OCI-LY7 (cell line): Measurements from ENCODE around the gene SNHG17. TPM values are rescaled to one million over a fixed set of nuclear protein-coding genes. Genes with fewer than 3 reads are reported as not detected.

Experiments
- BruUV-seq: library from RNA; stranded (reverse); fragments of 400-500 nt; replicated peaks from 2 replicates; lab custom pipeline; 2021; lab: Mats Ljungman, UMichigan
- CTCF ChIA-PET: fragments of 300-600 bp; sonication (Branson Sonifier 250); formaldehyde crosslinking; loops from one replicate; lab custom pipeline; 2022; ENCODE audit warnings: antibody characterized with exemption; ENCODE audit not compliant: unreplicated experiment; lab: Charles Lee
- POLR2A ChIA-PET: fragments of 300-600 bp; sonication (Branson Sonifier 250); formaldehyde crosslinking; loops from one replicate; lab custom pipeline; 2022; ENCODE audit warnings: antibody characterized with exemption; lab: Charles Lee
- DNase-seq: peaks from one replicate; pipeline ENCODE4 v3.0.0-alpha.2; 2015; ENCODE audit warnings: low spot score
- H2AFZ ChIP-seq: fragments of 200-600 bp; sonication (generic), shearing (Covaris generic); 2 replicates; pipeline ENCODE4 v1.6.1; 2014; ENCODE audit warnings: mild to moderate bottlenecking, antibody characterized with exemption, low read length, moderate library complexity
- H3K27ac ChIP-seq: fragments of 200-600 bp; sonication (generic); 2 replicates; pipeline ENCODE4 v1.5.1; 2014; ENCODE audit warnings: mixed run types, low read depth, mild to moderate bottlenecking, moderate library complexity, low read length, inconsistent platforms; ENCODE audit not compliant: poor library complexity, severe bottlenecking
- H3K36me3 ChIP-seq: fragments of 200-600 bp; sonication (generic); 2 replicates; pipeline ENCODE4 v1.6.1; 2014; ENCODE audit warnings: mild to moderate bottlenecking, antibody characterized with exemption, low read length, moderate library complexity, mixed read lengths; ENCODE audit not compliant: insufficient read depth
- H3K4me1 ChIP-seq: fragments of 200-600 bp; sonication (generic); 2 replicates; pipeline ENCODE4 v1.5.1; 2014; ENCODE audit warnings: mild to moderate bottlenecking, low read length; ENCODE audit not compliant: insufficient read depth, poor library complexity, severe bottlenecking
- H3K4me2 ChIP-seq: fragments of 200-600 bp; sonication (generic); 2 replicates; pipeline ENCODE4 v1.6.1; 2014; ENCODE audit warnings: mild to moderate bottlenecking, low read length
- H3K4me3 ChIP-seq: fragments of 200-600 bp; sonication (generic); 2 replicates; pipeline ENCODE4 v1.5.1; 2014; ENCODE audit warnings: mild to moderate bottlenecking, low read depth, low read length; ENCODE audit not compliant: poor library complexity, severe bottlenecking
- H3K79me2 ChIP-seq: fragments of 200-600 bp; sonication (generic); 2 replicates; pipeline ENCODE4 v1.6.1; 2016; ENCODE audit warnings: low read depth, mild to moderate bottlenecking, low read length, moderate library complexity, mixed read lengths; ENCODE audit not compliant: insufficient read depth
- H3K9me2 ChIP-seq: fragments of 200-600 bp; sonication (generic); 2 replicates; pipeline ENCODE4 v1.6.1; 2016; ENCODE audit warnings: mild to moderate bottlenecking, low read length, mixed read lengths; ENCODE audit not compliant: insufficient read depth
- H3K9me3 ChIP-seq: fragments of 200-600 bp; sonication (generic); 2 replicates; pipeline ENCODE4 v1.6.1; 2014; ENCODE audit warnings: mild to moderate bottlenecking, mixed run types, low read length, mixed read lengths
- H4K20me1 ChIP-seq: fragments of 200-600 bp; sonication (generic); 2 replicates; pipeline ENCODE4 v1.6.1; 2014; ENCODE audit warnings: mild to moderate bottlenecking, antibody characterized with exemption, low read length, moderate library complexity, mixed read lengths; ENCODE audit not compliant: insufficient read depth
- CTCF ChIP-seq: fragments of 200-600 bp; sonication (generic); conservative IDR thresholded peaks from 2 replicates; pipeline ENCODE4 v1.5.1; 2014; ENCODE audit warnings: mild to moderate bottlenecking, antibody characterized with exemption, low read length, moderate library complexity, mixed read lengths
- EZH2phosphoT487 ChIP-seq: fragments of 200-600 bp; sonication (generic); IDR thresholded peaks from 2 replicates; pipeline ENCODE4 v1.6.1; 2018; ENCODE audit warnings: low read depth, borderline replicate concordance, mild to moderate bottlenecking, mixed run types, antibody characterized with exemption, low read length, moderate library complexity, mixed read lengths
- intact Hi-C: fragments of 100-400 bp; cut with micrococcal nuclease; formaldehyde crosslinking; loops from one replicate; pipeline ENCODE4 v1.10.0; 2022; ENCODE audit not compliant: unreplicated experiment
- total RNA-seq, 2 experiments: library from RNA; depleted of rRNA in 1 of 2; stranded (reverse); fragments of >200 nt in 1 of 2; shearing (Covaris generic) in 1 of 2; gene quantifications; 2 replicates each; pipeline ENCODE4 v1.2.3, GENCODE V29; 2014 to 2022

Gene SNHG17
- total RNA-seq, 2 experiments from 2014 or later: 49.1 to 111 TPM

- peaks cover 26% of the 10 kb centered on the region for H3K4me1 ChIP-seq
- DNase-seq: no peak
- ChIA-PET POLR2A (no interaction called here), CTCF (no interaction called here)
- H3K4me3 ChIP-seq: no peak overlapping the region
- H2AFZ ChIP-seq: no peak overlapping the region
- TF ChIP-seq CTCF (no peak), EZH2phosphoT487 (no peak)
- H3K79me2 ChIP-seq: peaks cover 81% of the 10 kb centered on the region
- no peaks in the 10 kb centered on the region for H3K9me2 ChIP-seq
- H3K4me2 ChIP-seq: peak overlapping the region; percentile 6; the same call in 1 of the 2 replicates
- BruUV-seq: no TSS peak
- no peak overlapping the region for H3K27ac ChIP-seq
- H3K36me3 ChIP-seq: peaks cover 90% of the 10 kb centered on the region
- H4K20me1 ChIP-seq: peaks cover 51% of the 10 kb centered on the region
- intact Hi-C loops: no loop called here
- H3K9me3 ChIP-seq: no peaks in the 10 kb centered on the region
These were observed 4.3 kb downstream of the SNHG17 start for GRCh38 chr20:38430679-38431325.

GRCh38 chr20:38429301-38429700 lies 5.8 kb downstream of the SNHG17 start:
- intact Hi-C loops: no loop called here
- ChIA-PET CTCF (no interaction called here), POLR2A (interaction anchor here (0.8 kb wide), 1 partner anchor 17 kb away, joined by 3 read pairs; no protein-coding TSS in a partner anchor)
- BruUV-seq: no TSS peak
- Histone ChIP-seq H3K36me3 (peaks cover 98% of the 10 kb centered on the region), H3K27ac (no peak overlapping the region), H3K9me3 (no peaks in the 10 kb centered on the region), H2AFZ (no peak overlapping the region), H3K79me2 (peaks cover 76% of the 10 kb centered on the region), H3K4me2 (no peak overlapping the region), H4K20me1 (peaks cover 60% of the 10 kb centered on the region), H3K4me3 (no peak overlapping the region), H3K4me1 (peaks cover 26% of the 10 kb centered on the region), H3K9me2 (no peaks in the 10 kb centered on the region)
- no peak for TF ChIP-seq EZH2phosphoT487
- no peak for TF ChIP-seq CTCF
- DNase-seq: no peak

- TF ChIP-seq CTCF (no peak), EZH2phosphoT487 (no peak)
- peaks cover 26% of the 10 kb centered on the region for H3K4me1 ChIP-seq
- no TSS peak for BruUV-seq
- H3K27ac ChIP-seq: no peak overlapping the region
- ChIA-PET POLR2A (interaction anchor here (0.8 kb wide), 1 partner anchor 17 kb away, joined by 3 read pairs; no protein-coding TSS in a partner anchor), CTCF (no interaction called here)
- DNase-seq: no peak
- no peaks in the 10 kb centered on the region for H3K9me3 ChIP-seq
- no peak overlapping the region for H3K4me2 ChIP-seq
- peaks cover 71% of the 10 kb centered on the region for H3K79me2 ChIP-seq
- no peak overlapping the region for H2AFZ ChIP-seq
- no peaks in the 10 kb centered on the region for H3K9me2 ChIP-seq
- intact Hi-C loops: no loop called here
- peaks cover 98% of the 10 kb centered on the region for H3K36me3 ChIP-seq
- no peak overlapping the region for H3K4me3 ChIP-seq
- peaks cover 58% of the 10 kb centered on the region for H4K20me1 ChIP-seq
These were observed 6.3 kb downstream of the SNHG17 start for GRCh38 chr20:38428800-38429199.
